CD4-positive, CD25-positive, alpha-beta regulatory T cell (primary cell): ENCODE data around the gene ADARB1. TPM values are rescaled to one million over a fixed set of nuclear protein-coding genes. Genes with fewer than 3 reads are reported as not detected.
A peak's percentile ranks its signal among the peaks of the same experiment; 100 is the strongest.

Experiments
- ATAC-seq, 2 donors: fragments of 150-1000 bp; cut with Tn5 transposase; one replicate each; pipeline ENCODE4 v1.10.0; 2021; ENCODE audit warnings: low read depth in 2 of 2, moderate number of reproducible peaks in 2 of 2, moderate library complexity in 1 of 2
- DNase-seq, 3 donors: peaks; one replicate each; pipeline versions ENCODE4 v3.0.0 to v3.0.0-alpha.2; 2012 to 2022; ENCODE audit warnings: mixed read lengths in 1 of 3
- H3K27ac ChIP-seq: one replicate; pipeline ENCODE4 v1.7.0; 2013; ENCODE audit warnings: mild to moderate bottlenecking, low read length; ENCODE audit not compliant: insufficient read depth, poor library complexity, severe bottlenecking
- H3K27me3 ChIP-seq: one replicate; pipeline ENCODE4 v1.7.0; 2013; ENCODE audit warnings: low read length; ENCODE audit not compliant: control insufficient read depth, insufficient read depth
- H3K36me3 ChIP-seq: one replicate; pipeline ENCODE4 v1.7.0; 2013; ENCODE audit warnings: mild to moderate bottlenecking, low read length, moderate library complexity; ENCODE audit not compliant: control insufficient read depth, insufficient read depth
- H3K4me1 ChIP-seq: 2 replicates; pipeline ENCODE4 v1.7.0; 2013; ENCODE audit warnings: mild to moderate bottlenecking, low read length; ENCODE audit not compliant: insufficient read depth, control insufficient read depth, poor library complexity, severe bottlenecking
- H3K4me3 ChIP-seq: one replicate; pipeline ENCODE4 v1.7.0; 2013; ENCODE audit warnings: low read depth, mild to moderate bottlenecking, low read length, moderate library complexity
- H3K9me3 ChIP-seq, 2 experiments: 1 replicate in 1 of 2; 2 replicates in 1 of 2; pipeline ENCODE4 v1.7.0; 2013; ENCODE audit warnings: low read length in 2 of 2, mild to moderate bottlenecking in 1 of 2, moderate library complexity in 1 of 2; ENCODE audit not compliant: control insufficient read depth in 2 of 2
- H3K27ac Mint-ChIP-seq, 3 donors: one replicate each; pipeline ENCODE4 v1.8.0; 2020 to 2022; ENCODE audit warnings: mild to moderate bottlenecking in 3 of 3, mixed read lengths in 3 of 3, moderate library complexity in 2 of 3
- H3K27me3 Mint-ChIP-seq: one replicate; pipeline ENCODE4 v1.8.0; 2022; ENCODE audit warnings: mild to moderate bottlenecking, mixed read lengths
- H3K36me3 Mint-ChIP-seq: one replicate; pipeline ENCODE4 v1.8.0; 2020; ENCODE audit warnings: mixed read lengths
- H3K4me1 Mint-ChIP-seq, 4 donors: one replicate each; pipeline ENCODE4 v1.8.0; 2020 to 2022; ENCODE audit warnings: mixed read lengths in 4 of 4, mild to moderate bottlenecking in 1 of 4
- H3K4me3 Mint-ChIP-seq, 4 donors: one replicate each; pipeline ENCODE4 v1.8.0; 2020 to 2022; ENCODE audit warnings: mild to moderate bottlenecking in 4 of 4, mixed read lengths in 4 of 4, moderate library complexity in 3 of 4
- H3K9me3 Mint-ChIP-seq, 7 donors: one replicate each; pipeline ENCODE4 v1.8.0; 2020 to 2022; ENCODE audit warnings: mixed read lengths in 7 of 7, mild to moderate bottlenecking in 3 of 7, moderate library complexity in 2 of 7
- polyA plus RNA-seq, 4 donors: library from polyadenylated mRNA; unstranded; fragments of 300-500 nt; fragmentation: Illumina TruSeq; gene quantifications; one replicate each; pipeline ENCODE4 v1.2.3, GENCODE V29; 2021
- total RNA-seq: library from RNA; stranded (reverse); gene quantifications from one replicate; pipeline ENCODE4 v1.2.3, GENCODE V29; 2022

Gene ADARB1
- total and polyA plus RNA-seq, 5 donors from 2014 or later = 2.8 to 52.9 (median 5.6) TPM

- Mint-ChIP-seq H3K36me3 (peaks cover 78% of the 10 kb centered on the region), H3K9me3 (peaks cover 3 to 33% (median 10%) of the 10 kb centered on the region in 7 donors), H3K27ac (no peak overlapping the region)
Measured at GRCh38 chr21:45192332-45192731, 118.0 kb downstream of the ADARB1 start.

DNA sequence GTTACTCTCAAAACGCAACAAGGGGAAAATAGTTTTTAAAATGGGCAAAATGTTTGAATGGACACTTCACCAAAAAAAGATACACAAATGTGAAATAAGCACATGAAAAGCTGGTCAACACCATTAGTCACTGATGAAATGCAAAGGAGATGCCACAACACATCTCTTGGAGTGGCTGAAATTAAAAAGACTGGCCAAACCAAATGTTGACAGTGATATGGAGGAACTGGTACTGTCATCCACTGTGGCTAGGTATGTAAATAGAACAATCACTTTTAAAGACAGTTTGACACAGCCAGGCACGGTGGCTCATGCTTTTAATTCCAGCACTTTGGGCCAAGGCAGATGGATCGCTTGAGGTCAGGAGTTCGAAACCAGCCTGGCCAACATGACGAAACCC is 122.2 kb downstream of the ADARB1 start:
- H3K36me3 Mint-ChIP-seq = peaks cover 46% of the 10 kb centered on the region
- peaks cover 0 to 18% (median 1%) of the 10 kb centered on the region in 4 donors for H3K4me1 Mint-ChIP-seq
- H3K27ac Mint-ChIP-seq = no peak overlapping the region
- no peaks in the 10 kb centered on the region for H3K4me1 ChIP-seq
- H3K9me3 ChIP-seq = no peaks in the 10 kb centered on the region
- ATAC-seq (no peak), DNase-seq (no peak)
- H3K27me3 ChIP-seq = no peaks in the 10 kb centered on the region
- no peak overlapping the region for H3K27ac ChIP-seq
- H3K36me3 ChIP-seq = peaks cover 13% of the 10 kb centered on the region
- no peak overlapping the region for H3K4me3 Mint-ChIP-seq
- no peak overlapping the region for H3K4me3 ChIP-seq
- no peaks in the 10 kb centered on the region for H3K9me3 Mint-ChIP-seq
- no peaks in the 10 kb centered on the region for H3K27me3 Mint-ChIP-seq

More at GRCh38 chr21:45192332-45192731, 118.0 kb downstream of the ADARB1 start:
- DNase-seq (no peak), ATAC-seq (no peak)
- H3K4me1 ChIP-seq = no peaks in the 10 kb centered on the region
- H3K36me3 ChIP-seq = peaks cover 43% of the 10 kb centered on the region
- Mint-ChIP-seq H3K27me3 (no peaks in the 10 kb centered on the region), H3K4me1 (no peaks in the 10 kb centered on the region), H3K4me3 (no peak overlapping the region)
- no peak overlapping the region for H3K27ac ChIP-seq
- H3K27me3 ChIP-seq = no peaks in the 10 kb centered on the region
- peaks cover 26 to 30% of the 10 kb centered on the region in 2 experiments for H3K9me3 ChIP-seq
- no peak overlapping the region for H3K4me3 ChIP-seq

- H3K27me3 Mint-ChIP-seq = no peaks in the 10 kb centered on the region
- H3K4me3 ChIP-seq = no peak overlapping the region
- H3K36me3 ChIP-seq = peaks cover 16% of the 10 kb centered on the region
- DNase-seq (no peak), ATAC-seq (no peak)
- no peak overlapping the region for H3K4me3 Mint-ChIP-seq
- H3K4me1 ChIP-seq = no peaks in the 10 kb centered on the region
- peaks cover 38% of the 10 kb centered on the region for H3K36me3 Mint-ChIP-seq
- H3K4me1 Mint-ChIP-seq = peaks cover 0 to 27% (median 1%) of the 10 kb centered on the region in 4 donors
- H3K27me3 ChIP-seq = no peaks in the 10 kb centered on the region
- H3K27ac ChIP-seq = peak overlapping the region; percentile 18
- H3K27ac Mint-ChIP-seq = peak overlapping the region in 1 of 3 donors; percentile 5
- H3K9me3 ChIP-seq = no peaks in the 10 kb centered on the region
- no peaks in the 10 kb centered on the region for H3K9me3 Mint-ChIP-seq
Measured at GRCh38 chr21:45199201-45199600, 124.8 kb downstream of the ADARB1 start.

DNA sequence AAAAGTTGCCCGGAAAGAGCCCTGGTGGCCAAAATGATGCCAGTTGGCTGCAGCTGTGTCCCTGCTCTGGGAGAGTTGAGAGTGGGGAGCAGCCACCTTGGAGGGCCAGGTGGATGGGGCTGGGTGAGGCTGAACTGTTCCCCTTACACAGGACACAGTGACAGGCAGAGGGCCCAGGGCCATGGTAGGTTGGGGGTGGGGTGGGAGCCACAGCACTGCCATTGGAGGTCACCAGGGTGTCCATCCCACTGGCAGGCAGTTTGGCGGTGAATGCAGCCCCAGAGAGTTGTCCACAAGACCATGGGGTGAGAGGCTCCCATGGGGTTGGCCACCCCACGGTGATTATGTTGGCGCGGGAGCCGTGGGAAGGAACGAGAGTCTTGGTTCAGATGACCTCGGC is 125.7 kb downstream of the ADARB1 start:
- Histone ChIP-seq H3K36me3 (peaks cover 21% of the 10 kb centered on the region), H3K27ac (no peak overlapping the region), H3K4me3 (no peak overlapping the region), H3K27me3 (no peaks in the 10 kb centered on the region), H3K9me3 (no peaks in the 10 kb centered on the region), H3K4me1 (no peaks in the 10 kb centered on the region)
- Mint-ChIP-seq H3K4me1 (peaks cover 0 to 27% (median 1%) of the 10 kb centered on the region in 4 donors), H3K4me3 (no peak overlapping the region), H3K36me3 (peaks cover 36% of the 10 kb centered on the region), H3K9me3 (no peaks in the 10 kb centered on the region), H3K27me3 (no peaks in the 10 kb centered on the region), H3K27ac (peak overlapping the region; percentile 62 to 87 (median 64))
- ATAC-seq = no peak
- no peak for DNase-seq

GRCh38 chr21:45200581-45201296 is 126.4 kb downstream of the ADARB1 start:
- Histone ChIP-seq H3K4me1 (no peaks in the 10 kb centered on the region), H3K4me3 (no peak overlapping the region), H3K36me3 (peaks cover 25% of the 10 kb centered on the region), H3K9me3 (no peaks in the 10 kb centered on the region), H3K27me3 (no peaks in the 10 kb centered on the region), H3K27ac (no peak overlapping the region)
- Mint-ChIP-seq H3K4me3 (no peak overlapping the region), H3K9me3 (no peaks in the 10 kb centered on the region), H3K27me3 (no peaks in the 10 kb centered on the region), H3K27ac (peak overlapping the region; percentile 62 to 87 (median 64)), H3K36me3 (peaks cover 37% of the 10 kb centered on the region), H3K4me1 (peaks cover 0 to 27% (median 1%) of the 10 kb centered on the region in 4 donors)
- no peak for ATAC-seq
- no peak for DNase-seq

DNA sequence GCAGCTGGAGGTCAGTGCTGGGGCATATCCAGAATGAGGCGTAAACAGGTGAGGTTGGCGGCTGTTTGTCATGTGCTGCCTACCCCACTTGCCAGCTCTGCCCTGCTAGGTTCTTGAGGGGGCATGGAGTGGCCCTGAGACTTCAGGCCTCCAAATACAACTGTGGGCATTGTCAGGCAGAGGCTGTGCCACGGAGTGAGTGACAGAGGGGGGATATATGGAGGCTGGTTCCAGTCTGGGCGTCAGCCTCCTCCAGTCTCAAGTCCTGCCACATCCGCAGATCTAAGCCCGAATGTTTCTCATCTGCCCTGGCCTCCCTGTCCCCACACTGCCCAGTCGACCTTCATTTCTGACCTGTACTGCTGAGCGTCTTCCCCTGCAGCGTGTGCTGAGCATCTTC is 128.0 kb downstream of the ADARB1 start:
- Histone ChIP-seq H3K9me3 (no peaks in the 10 kb centered on the region), H3K27ac (no peak overlapping the region), H3K27me3 (no peaks in the 10 kb centered on the region), H3K4me3 (no peak overlapping the region), H3K36me3 (peaks cover 31% of the 10 kb centered on the region), H3K4me1 (no peaks in the 10 kb centered on the region)
- Mint-ChIP-seq H3K4me3 (no peak overlapping the region), H3K27ac (no peak overlapping the region), H3K9me3 (no peaks in the 10 kb centered on the region), H3K36me3 (peaks cover 36% of the 10 kb centered on the region), H3K27me3 (no peaks in the 10 kb centered on the region), H3K4me1 (peaks cover 0 to 27% (median 1%) of the 10 kb centered on the region in 4 donors)
- DNase-seq (no peak), ATAC-seq (no peak)

GRCh38 chr21:45202889-45203288 is 128.5 kb downstream of the ADARB1 start:
- H3K27me3 ChIP-seq = no peaks in the 10 kb centered on the region
- H3K27ac ChIP-seq = no peak overlapping the region
- no peaks in the 10 kb centered on the region for H3K27me3 Mint-ChIP-seq
- H3K27ac Mint-ChIP-seq = no peak overlapping the region
- H3K36me3 ChIP-seq = peaks cover 34% of the 10 kb centered on the region
- no peaks in the 10 kb centered on the region for H3K9me3 ChIP-seq
- DNase-seq (no peak), ATAC-seq (no peak)
- peaks cover 40% of the 10 kb centered on the region for H3K36me3 Mint-ChIP-seq
- no peaks in the 10 kb centered on the region for H3K4me1 ChIP-seq
- H3K4me1 Mint-ChIP-seq = peaks cover 0 to 21% (median 1%) of the 10 kb centered on the region in 4 donors
- no peaks in the 10 kb centered on the region for H3K9me3 Mint-ChIP-seq
- H3K4me3 Mint-ChIP-seq = no peak overlapping the region
- no peak overlapping the region for H3K4me3 ChIP-seq

DNA sequence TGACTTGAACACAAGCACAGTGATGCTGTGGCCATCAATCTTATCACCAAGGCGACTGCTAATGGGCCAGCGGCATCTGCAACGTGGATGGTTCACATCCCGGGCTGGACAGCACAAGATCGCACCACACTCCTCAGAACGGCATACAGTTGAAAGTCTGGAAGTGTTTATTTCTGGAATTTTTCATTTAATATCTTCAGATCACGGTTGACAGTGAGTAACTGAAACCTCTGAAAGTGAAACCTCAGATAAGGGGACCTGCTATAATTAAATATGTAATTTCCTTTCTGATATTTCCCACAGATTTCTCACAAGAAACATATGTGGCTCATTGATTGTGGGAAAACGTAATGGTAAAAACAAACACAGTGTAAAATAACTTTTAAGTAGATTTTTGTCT is 129.6 kb downstream of the ADARB1 start:
- DNase-seq (no peak), ATAC-seq (no peak)
- Histone ChIP-seq H3K36me3 (peaks cover 41% of the 10 kb centered on the region), H3K27me3 (no peaks in the 10 kb centered on the region), H3K4me1 (no peaks in the 10 kb centered on the region), H3K4me3 (no peak overlapping the region), H3K27ac (no peak overlapping the region), H3K9me3 (no peaks in the 10 kb centered on the region)
- Mint-ChIP-seq H3K4me3 (no peak overlapping the region), H3K36me3 (peaks cover 49% of the 10 kb centered on the region), H3K4me1 (peaks cover 5 to 27% (median 8%) of the 10 kb centered on the region in 4 donors), H3K27me3 (no peaks in the 10 kb centered on the region), H3K27ac (no peak overlapping the region), H3K9me3 (peaks cover 0 to 1% (median 0%) of the 10 kb centered on the region in 7 donors)
